HepG2 (cell line): ENCODE results near the gene CLIC1. TPM values are rescaled to one million over a fixed set of nuclear protein-coding genes. Genes with fewer than 3 reads are reported as not detected.
A peak's percentile ranks its signal among the peaks of the same experiment; 100 is the strongest.

ENCODE experiments used
- GABPA ChIP-seq, 2 experiments: IDR thresholded peaks; 2 replicates each; pipeline ENCODE4 v1.6.1; 2011 to 2016; ENCODE audit warnings: low read depth in 2 of 2, low read length in 1 of 2, missing biosample characterization in 1 of 2, missing genetic modification characterization in 1 of 2
- GLI4 ChIP-seq: sonication (generic); formaldehyde crosslinking; IDR thresholded peaks from 2 replicates; pipeline ENCODE4 v1.5.1; 2020; ENCODE audit warnings: missing genetic modification reagents, mild to moderate bottlenecking, moderate library complexity, borderline replicate concordance
- HNRNPLL ChIP-seq: fragments of 200-400 bp; formaldehyde crosslinking; IDR thresholded peaks from 2 replicates; pipeline ENCODE4 v1.6.1; 2017; ENCODE audit warnings: mild to moderate bottlenecking, low read depth, low read length; ENCODE audit not compliant: poor library complexity, severe bottlenecking
- ISL2 ChIP-seq: sonication (generic); formaldehyde crosslinking; IDR thresholded peaks from 2 replicates; pipeline ENCODE4 v1.5.0; 2020; ENCODE audit warnings: missing genetic modification reagents
- KLF12 ChIP-seq: sonication (generic); formaldehyde crosslinking; IDR thresholded peaks from 2 replicates; pipeline ENCODE4 v1.4.0; 2020; ENCODE audit warnings: missing genetic modification reagents, borderline replicate concordance
- MTERF4 ChIP-seq: sonication (generic); formaldehyde crosslinking; IDR thresholded peaks from 2 replicates; pipeline ENCODE4 v1.8.0; 2023; ENCODE audit warnings: mild to moderate bottlenecking, missing genetic modification reagents
- NCOA2 ChIP-seq: sonication (generic); formaldehyde crosslinking; IDR thresholded peaks from 2 replicates; pipeline ENCODE4 v1.8.0; 2022; ENCODE audit warnings: inconsistent platforms
- NR3C1 ChIP-seq: sonication (generic); formaldehyde crosslinking; IDR thresholded peaks from 2 replicates; pipeline ENCODE4 v1.4.0; 2020; ENCODE audit warnings: missing genetic modification reagents
- POLR2AphosphoS5 ChIP-seq: IDR thresholded peaks from 2 replicates; pipeline ENCODE4 v1.6.1; 2012; ENCODE audit warnings: low read depth, low read length
- PTBP1 ChIP-seq: fragments of 200-400 bp; formaldehyde crosslinking; IDR thresholded peaks from 2 replicates; pipeline ENCODE4 v1.6.1; 2018; ENCODE audit warnings: low read length, low read depth; ENCODE audit not compliant: poor library complexity, severe bottlenecking
- RARA ChIP-seq: IDR thresholded peaks from 2 replicates; pipeline ENCODE4 v1.6.1; 2016; ENCODE audit warnings: missing genetic modification reagents, missing compliant biosample characterization
- REL ChIP-seq: sonication (generic); formaldehyde crosslinking; conservative IDR thresholded peaks from 2 replicates; pipeline ENCODE4 v1.8.0; 2022; ENCODE audit warnings: mild to moderate bottlenecking, missing genetic modification reagents, moderate library complexity
- TAF1 ChIP-seq: sonication (generic); formaldehyde crosslinking; IDR thresholded peaks from 2 replicates; pipeline ENCODE4 v1.4.0; 2020; ENCODE audit warnings: missing genetic modification reagents
- TAF15 ChIP-seq: fragments of 200-400 bp; formaldehyde crosslinking; IDR thresholded peaks from one replicate; pipeline ENCODE4 v1.6.1; 2018; ENCODE audit warnings: mild to moderate bottlenecking, low read depth, low read length; ENCODE audit not compliant: poor library complexity, severe bottlenecking
- TBX3 ChIP-seq: fragments of 450-650 bp; IDR thresholded peaks from 2 replicates; pipeline ENCODE4 v1.6.1; 2017; ENCODE audit warnings: antibody characterized with exemption, mild to moderate bottlenecking, inconsistent platforms, borderline replicate concordance
- TIGD3 ChIP-seq: sonication (generic); formaldehyde crosslinking; IDR thresholded peaks from 2 replicates; pipeline ENCODE4 v1.5.1; 2020; ENCODE audit warnings: mild to moderate bottlenecking, missing genetic modification reagents, borderline replicate concordance
- ZNF224 ChIP-seq: sonication (generic); formaldehyde crosslinking; IDR thresholded peaks from 2 replicates; pipeline ENCODE4 v1.5.0; 2020; ENCODE audit warnings: mild to moderate bottlenecking, missing genetic modification reagents
- ZNF343 ChIP-seq: sonication (generic); formaldehyde crosslinking; IDR thresholded peaks from 2 replicates; pipeline ENCODE4 v1.4.0; 2020; ENCODE audit warnings: mild to moderate bottlenecking, missing genetic modification reagents
- ZNF354B ChIP-seq: sonication (generic); formaldehyde crosslinking; IDR thresholded peaks from 2 replicates; pipeline ENCODE4 v1.8.0; 2022; ENCODE audit warnings: mild to moderate bottlenecking, missing genetic modification reagents
- ZNF564 ChIP-seq: sonication (generic); formaldehyde crosslinking; IDR thresholded peaks from 2 replicates; pipeline ENCODE4 v1.8.1; 2023; ENCODE audit warnings: mild to moderate bottlenecking, missing genetic modification reagents
- ZNF589 ChIP-seq: sonication (generic); formaldehyde crosslinking; conservative IDR thresholded peaks from 2 replicates; pipeline ENCODE4 v1.8.0; 2022; ENCODE audit warnings: mild to moderate bottlenecking, moderate library complexity, missing genetic modification reagents
- ZNF652 ChIP-seq: IDR thresholded peaks from 2 replicates; pipeline ENCODE4 v1.6.1; 2016; ENCODE audit warnings: low read depth, borderline replicate concordance
- polyA plus RNA-seq, 8 experiments: library from polyadenylated mRNA; depleted of rRNA in 3 of 8; stranded (reverse) in 7 of 8; unstranded in 1 of 8; fragments of >200 nt; fragmentation: Illumina TruSeq in 4 of 8; extraction: Trizol in 4 of 8; gene quantifications; 2 replicates each; pipeline versions ENCODE4 v1.2.1 to v1.2.3, GENCODE V29; 2011 to 2016; ENCODE audit warnings: low read depth in 4 of 8, missing spikeins in 1 of 8, mixed read lengths in 1 of 8; ENCODE audit not compliant: insufficient read depth in 1 of 8
- total RNA-seq, 5 experiments: library from RNA; depleted of rRNA; stranded (reverse); fragments of >200 nt; fragmentation: Illumina TruSeq; extraction: Trizol; gene quantifications; 2 replicates each; pipeline ENCODE4 v1.2.3, GENCODE V29; 2016; ENCODE audit warnings: low read depth in 1 of 5
- TF ChIP-seq, protein P1 (sequence below): sonication (generic); formaldehyde crosslinking; IDR thresholded peaks from 2 replicates; pipeline ENCODE4 v1.4.0; 2020; ENCODE audit warnings: missing genetic modification reagents
- TF ChIP-seq, protein P2 (sequence below): sonication (generic); formaldehyde crosslinking; IDR thresholded peaks from 2 replicates; pipeline ENCODE4 v1.8.1; 2023; ENCODE audit warnings: mild to moderate bottlenecking, inconsistent platforms, moderate library complexity, missing genetic modification reagents, borderline replicate concordance

The CLIC1 gene
- total and polyA plus RNA-seq, 2 of the 13 experiments (the other 11 are each of a cell fraction or from before 2014, with no cell fraction given): 602 to 891 TPM

GRCh38 chr6:31737315-31737990 lies 1.1 kb upstream of the CLIC1 start (continued):
- TF ChIP-seq HNRNPLL: no peak
- TF ChIP-seq, protein P1, sequence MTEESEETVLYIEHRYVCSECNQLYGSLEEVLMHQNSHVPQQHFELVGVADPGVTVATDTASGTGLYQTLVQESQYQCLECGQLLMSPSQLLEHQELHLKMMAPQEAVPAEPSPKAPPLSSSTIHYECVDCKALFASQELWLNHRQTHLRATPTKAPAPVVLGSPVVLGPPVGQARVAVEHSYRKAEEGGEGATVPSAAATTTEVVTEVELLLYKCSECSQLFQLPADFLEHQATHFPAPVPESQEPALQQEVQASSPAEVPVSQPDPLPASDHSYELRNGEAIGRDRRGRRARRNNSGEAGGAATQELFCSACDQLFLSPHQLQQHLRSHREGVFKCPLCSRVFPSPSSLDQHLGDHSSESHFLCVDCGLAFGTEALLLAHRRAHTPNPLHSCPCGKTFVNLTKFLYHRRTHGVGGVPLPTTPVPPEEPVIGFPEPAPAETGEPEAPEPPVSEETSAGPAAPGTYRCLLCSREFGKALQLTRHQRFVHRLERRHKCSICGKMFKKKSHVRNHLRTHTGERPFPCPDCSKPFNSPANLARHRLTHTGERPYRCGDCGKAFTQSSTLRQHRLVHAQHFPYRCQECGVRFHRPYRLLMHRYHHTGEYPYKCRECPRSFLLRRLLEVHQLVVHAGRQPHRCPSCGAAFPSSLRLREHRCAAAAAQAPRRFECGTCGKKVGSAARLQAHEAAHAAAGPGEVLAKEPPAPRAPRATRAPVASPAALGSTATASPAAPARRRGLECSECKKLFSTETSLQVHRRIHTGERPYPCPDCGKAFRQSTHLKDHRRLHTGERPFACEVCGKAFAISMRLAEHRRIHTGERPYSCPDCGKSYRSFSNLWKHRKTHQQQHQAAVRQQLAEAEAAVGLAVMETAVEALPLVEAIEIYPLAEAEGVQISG (CRISPR knock-in tag): 0 out of 2 replicates have a peak, but pooled peaks have one; percentile 19
- TF ChIP-seq REL: no peak; the same call in 1 of the 2 replicates
- TF ChIP-seq PTBP1: no peak
- TF ChIP-seq GLI4 (CRISPR knock-in tag): no peak
- no peak for TF ChIP-seq GABPA (IDR thresholded peaks at IDR 0.05; ENCODE audit: low read depth, low read length)
- peak; percentile 84 for TF ChIP-seq GABPA (CRISPR knock-in tag; IDR thresholded peaks at IDR 0.05; ENCODE audit: low read depth)
- no peak for TF ChIP-seq NR3C1 (CRISPR knock-in tag)
- TF ChIP-seq KLF12: no peak
- TF ChIP-seq, protein P2, sequence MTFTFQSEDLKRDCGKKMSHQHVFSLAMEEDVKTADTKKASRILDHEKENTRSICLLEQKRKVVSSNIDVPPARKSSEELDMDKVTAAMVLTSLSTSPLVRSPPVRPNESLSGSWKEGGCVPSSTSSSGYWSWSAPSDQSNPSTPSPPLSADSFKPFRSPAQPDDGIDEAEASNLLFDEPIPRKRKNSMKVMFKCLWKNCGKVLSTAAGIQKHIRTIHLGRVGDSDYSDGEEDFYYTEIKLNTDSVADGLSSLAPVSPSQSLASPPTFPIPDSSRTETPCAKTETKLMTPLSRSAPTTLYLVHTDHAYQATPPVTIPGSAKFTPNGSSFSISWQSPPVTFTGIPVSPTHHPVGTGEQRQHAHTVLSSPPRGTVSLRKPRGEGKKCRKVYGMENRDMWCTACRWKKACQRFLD (CRISPR knock-in tag): no peak
- 0 out of 2 replicates have a peak, but pooled peaks have one; percentile 19 for TF ChIP-seq ISL2 (CRISPR knock-in tag)
- TF ChIP-seq ZNF564 (CRISPR knock-in tag): no peak
- peak; percentile 46; the same call in 1 of the 2 replicates for TF ChIP-seq TAF1 (CRISPR knock-in tag)
- peak; percentile 86 for TF ChIP-seq RARA
- no peak for TF ChIP-seq ZNF652 (CRISPR knock-in tag)
- TF ChIP-seq ZNF343: no peak
- no peak for TF ChIP-seq ZNF354B (CRISPR knock-in tag)
- peak; percentile 90 for TF ChIP-seq NCOA2 (CRISPR knock-in tag)
- TF ChIP-seq TAF15: no peak
- no peak for TF ChIP-seq ZNF224 (CRISPR knock-in tag)
- TF ChIP-seq TIGD3: no peak
- no peak; the same call in 1 of the 2 replicates for TF ChIP-seq ZNF589 (CRISPR knock-in tag)
- peak; percentile 73 for TF ChIP-seq POLR2AphosphoS5
- TF ChIP-seq MTERF4: no peak
- TF ChIP-seq TBX3: peak; percentile 57; the same call in 1 of the 2 replicates
